ELR (cell line): ENCODE data around the gene TCF4.
A peak's percentile ranks its signal among the peaks of the same experiment; 100 is the strongest.

ENCODE experiments used
- DNase-seq: peaks from one replicate; pipeline ENCODE4 v3.0.0-alpha.2; 2015; ENCODE audit warnings: low read depth

Gene TCF4

GRCh38 chr18:55346961-55347740, 240.8 kb downstream of the TCF4 start:
- no peak for DNase-seq

- DNase-seq, result no peak
Observed at GRCh38 chr18:55346387-55346786, 241.6 kb downstream of the TCF4 start.

GRCh38 chr18:55345103-55345950, 242.7 kb downstream of the TCF4 start:
- no peak for DNase-seq

GRCh38 chr18:55343396-55344073, 244.5 kb downstream of the TCF4 start:
- DNase-seq, result peak; percentile 57

GRCh38 chr18:55340998-55341397, 247.0 kb downstream of the TCF4 start:
- no peak for DNase-seq

- no peak for DNase-seq
Observed at GRCh38 chr18:55339990-55340389, 248.0 kb downstream of the TCF4 start.

- DNase-seq, result peak; percentile 21
Observed at GRCh38 chr18:55338978-55339650, 248.9 kb downstream of the TCF4 start.

- no peak for DNase-seq
Observed at GRCh38 chr18:55337908-55338521, 250.0 kb downstream of the TCF4 start.

GRCh38 chr18:55337138-55337537, 250.9 kb downstream of the TCF4 start:
- DNase-seq, result no peak

- DNase-seq, result no peak
Observed at GRCh38 chr18:55336438-55337100, 251.4 kb downstream of the TCF4 start.

- no peak for DNase-seq
Observed at GRCh38 chr18:55334875-55335274, 253.1 kb downstream of the TCF4 start.

GRCh38 chr18:55331301-55331700, 256.7 kb downstream of the TCF4 start:
- no peak for DNase-seq

- peak; percentile 68 for DNase-seq
Observed at GRCh38 chr18:55328301-55328700, 259.7 kb downstream of the TCF4 start.

- DNase-seq, result no peak
Observed at GRCh38 chr18:55327454-55327853, 260.5 kb downstream of the TCF4 start.

GRCh38 chr18:55326134-55326533, 261.9 kb downstream of the TCF4 start:
- DNase-seq, result no peak

GRCh38 chr18:55324166-55324565, 263.8 kb downstream of the TCF4 start:
- DNase-seq, result no peak

- DNase-seq, result peak; percentile 53
Observed at GRCh38 chr18:55323051-55323994, 264.7 kb downstream of the TCF4 start.

- DNase-seq, result peak; percentile 94
Observed at GRCh38 chr18:55322178-55322735, 265.7 kb downstream of the TCF4 start.
